Skeletal muscle tissue (tissue), 4 donors: ENCODE data around the gene SEC14L5. TPM values are rescaled to one million over a fixed set of nuclear protein-coding genes. Genes with fewer than 3 reads are reported as not detected.
"Not testable (repeated sequence)": the region's sequence is repeated elsewhere in the genome, so short reads cannot be mapped to it uniquely, and the experiment has no call there.

Experiments
- H3K27ac ChIP-seq: one replicate; pipeline ENCODE4 v1.7.0; 2013; ENCODE audit warnings: mild to moderate bottlenecking, low read depth, low read length, inconsistent platforms
- H3K27me3 ChIP-seq, 3 donors: one replicate each; pipeline ENCODE4 v1.7.0; 2013; ENCODE audit warnings: low read length in 3 of 3; ENCODE audit not compliant: control insufficient read depth in 3 of 3, insufficient read depth in 3 of 3
- H3K36me3 ChIP-seq, 3 donors: one replicate each; pipeline ENCODE4 v1.7.0; 2013; ENCODE audit warnings: low read length in 3 of 3; ENCODE audit not compliant: control insufficient read depth in 3 of 3, insufficient read depth in 3 of 3
- H3K4me1 ChIP-seq, 3 donors: one replicate each; pipeline ENCODE4 v1.7.0; 2013; ENCODE audit warnings: low read length in 3 of 3, mild to moderate bottlenecking in 3 of 3; ENCODE audit not compliant: control insufficient read depth in 3 of 3, insufficient read depth in 3 of 3
- H3K4me3 ChIP-seq, 3 donors: one replicate each; pipeline ENCODE4 v1.7.0; 2013; ENCODE audit warnings: low read length in 3 of 3
- H3K9ac ChIP-seq, 3 donors: one replicate each; pipeline ENCODE4 v1.7.0; 2013; ENCODE audit warnings: low read length in 3 of 3, mild to moderate bottlenecking in 3 of 3, moderate library complexity in 2 of 3, low read depth in 1 of 3
- H3K9me3 ChIP-seq, 3 donors: one replicate each; pipeline ENCODE4 v1.7.0; 2013; ENCODE audit warnings: low read length in 3 of 3; ENCODE audit not compliant: control insufficient read depth in 3 of 3
- total RNA-seq: library from RNA; depleted of rRNA; stranded (reverse); fragments of >200 nt; gene quantifications from one replicate; pipeline ENCODE4 v1.2.3, GENCODE V29; 2014
- donor health status: Osteomylitis.

SEC14L5 gene
- total RNA-seq, 1 donor from 2014 or later = 1.0 TPM

GRCh38 chr16:4966736-4967453 lies 8.8 kb downstream of the SEC14L5 start:
- H3K36me3 ChIP-seq = no peaks in the 10 kb centered on the region
- peak overlapping the region; percentile 40 for H3K27ac ChIP-seq
- no peaks in the 10 kb centered on the region for H3K27me3 ChIP-seq
- H3K4me3 ChIP-seq = no peak overlapping the region
- H3K9me3 ChIP-seq = no peaks in the 10 kb centered on the region
- H3K4me1 ChIP-seq = peaks cover 27 to 41% (median 37%) of the 10 kb centered on the region in 3 donors
- H3K9ac ChIP-seq = peak overlapping the region in 1 of 3 donors; percentile 45

DNA sequence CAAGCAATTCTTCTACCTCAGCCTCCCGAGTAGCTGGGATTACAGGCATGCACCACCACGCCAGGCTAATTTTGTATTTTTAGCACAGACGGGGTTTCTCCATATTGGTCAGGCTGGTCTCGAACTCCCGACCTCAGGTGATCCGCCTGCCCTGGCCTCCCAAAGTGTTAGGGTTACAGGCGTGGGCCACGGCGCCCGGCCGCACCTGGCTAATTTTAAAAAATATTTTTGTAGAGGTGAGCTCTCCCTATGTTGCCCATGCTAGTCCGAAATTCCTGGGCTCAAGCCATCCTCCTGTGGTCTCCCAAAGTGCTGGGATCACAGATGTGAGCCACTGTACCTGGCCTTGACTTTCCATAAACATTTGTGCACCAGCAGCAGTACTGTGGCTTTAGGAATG lies 10.1 kb downstream of the SEC14L5 start:
- H3K9ac ChIP-seq = peak overlapping the region in 2 of 3 donors; percentile 57 to 75

DNA sequence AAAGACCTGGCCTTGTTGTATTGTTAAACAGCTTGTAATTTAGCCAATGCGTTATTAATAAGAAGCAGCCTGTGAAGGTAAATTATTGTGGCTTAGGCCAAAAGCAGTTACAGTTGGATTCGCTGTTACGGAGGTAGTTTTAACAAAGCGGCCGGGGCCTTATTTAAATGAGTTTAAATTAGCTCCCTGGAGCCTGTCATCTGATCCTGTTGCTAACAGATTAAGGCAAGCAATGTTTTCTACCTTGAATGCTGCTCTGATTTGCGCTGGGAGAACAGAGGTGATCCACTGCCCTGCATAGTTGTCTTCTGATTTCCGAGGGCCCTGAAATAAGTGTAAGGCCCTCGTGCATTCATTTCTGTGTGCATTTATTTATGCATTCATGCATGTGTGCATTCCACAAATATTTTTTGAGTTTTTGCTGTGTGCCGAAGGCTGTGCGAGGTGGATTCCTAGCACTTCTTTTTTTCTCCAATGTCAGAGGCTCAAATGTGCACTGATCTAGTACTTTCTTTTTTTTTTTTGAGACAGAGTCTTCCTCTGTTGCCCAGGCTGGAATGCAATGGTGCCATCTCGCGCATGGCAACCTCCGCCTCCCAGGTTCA lies 10.9 kb downstream of the SEC14L5 start:
- H3K9ac ChIP-seq = peak overlapping the region; percentile 41 to 75 (median 57)
- H3K36me3 ChIP-seq = no peaks in the 10 kb centered on the region
- no peaks in the 10 kb centered on the region for H3K27me3 ChIP-seq
- no peaks in the 10 kb centered on the region for H3K9me3 ChIP-seq
- H3K4me1 ChIP-seq = peaks cover 41 to 59% (median 51%) of the 10 kb centered on the region in 3 donors
- H3K27ac ChIP-seq = peak overlapping the region; percentile 58
- H3K4me3 ChIP-seq = peak overlapping the region in 2 of 3 donors; percentile 11 to 43

More for the DNA sequence above, 10.1 kb downstream of the SEC14L5 start:
- not testable (repeated sequence) for H3K9me3 ChIP-seq, H3K27me3 ChIP-seq, H3K4me3 ChIP-seq, H3K36me3 ChIP-seq
- Histone ChIP-seq H3K4me1 (peaks cover 39 to 54% (median 47%) of the 10 kb centered on the region in 3 donors), H3K27ac (peak overlapping the region; percentile 56)

- no peaks in the 10 kb centered on the region for H3K36me3 ChIP-seq
- H3K4me1 ChIP-seq = peaks cover 41 to 59% (median 51%) of the 10 kb centered on the region in 3 donors
- peak overlapping the region in 2 of 3 donors; percentile 23 to 75 for H3K9ac ChIP-seq
- H3K4me3 ChIP-seq = peak overlapping the region in 2 of 3 donors; percentile 29 to 40
- no peaks in the 10 kb centered on the region for H3K9me3 ChIP-seq
- H3K27ac ChIP-seq = peak overlapping the region; percentile 58
- no peaks in the 10 kb centered on the region for H3K27me3 ChIP-seq
Measured at GRCh38 chr16:4970010-4970409, 11.9 kb downstream of the SEC14L5 start.

- H3K27me3 ChIP-seq = no peaks in the 10 kb centered on the region
- peaks cover 47 to 68% (median 63%) of the 10 kb centered on the region in 3 donors for H3K4me1 ChIP-seq
- H3K9me3 ChIP-seq = no peaks in the 10 kb centered on the region
- H3K36me3 ChIP-seq = no peaks in the 10 kb centered on the region
- H3K27ac ChIP-seq = peak overlapping the region; percentile 4
- H3K9ac ChIP-seq = no peak overlapping the region
- H3K4me3 ChIP-seq = peak overlapping the region in 1 of 3 donors; percentile 22
Measured at GRCh38 chr16:4972938-4973587, 14.9 kb downstream of the SEC14L5 start.

DNA sequence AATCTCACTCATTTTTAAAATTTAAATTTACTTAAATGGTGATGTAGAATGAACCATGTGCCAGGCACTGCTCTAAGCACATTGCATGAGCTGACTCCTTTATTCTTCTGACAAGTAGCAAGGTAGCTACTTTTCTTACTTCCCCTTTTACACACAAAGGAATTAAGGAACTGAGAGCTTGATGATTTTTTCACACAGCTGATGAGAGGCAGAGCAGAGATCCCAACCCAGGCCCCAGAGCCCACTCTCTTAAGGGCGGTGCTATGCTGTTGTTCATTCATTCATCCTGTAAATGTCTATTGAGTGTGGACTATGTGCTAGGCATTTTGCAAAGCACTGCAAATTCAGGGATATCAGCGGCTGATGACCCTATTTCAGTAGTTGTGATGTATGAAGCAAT lies 17.9 kb downstream of the SEC14L5 start:
- no peaks in the 10 kb centered on the region for H3K9me3 ChIP-seq
- H3K36me3 ChIP-seq = no peaks in the 10 kb centered on the region
- no peaks in the 10 kb centered on the region for H3K27me3 ChIP-seq
- H3K4me3 ChIP-seq = peak overlapping the region in 2 of 3 donors; percentile 22 to 35
- H3K27ac ChIP-seq = peak overlapping the region; percentile 89
- H3K4me1 ChIP-seq = peaks cover 39 to 62% (median 57%) of the 10 kb centered on the region in 3 donors
- H3K9ac ChIP-seq = peak overlapping the region in 1 of 3 donors; percentile 79

- no peaks in the 10 kb centered on the region for H3K9me3 ChIP-seq
- peak overlapping the region; percentile 89 for H3K27ac ChIP-seq
- peaks cover 44 to 63% (median 58%) of the 10 kb centered on the region in 3 donors for H3K4me1 ChIP-seq
- H3K27me3 ChIP-seq = no peaks in the 10 kb centered on the region
- peak overlapping the region in 2 of 3 donors; percentile 22 to 35 for H3K4me3 ChIP-seq
- no peaks in the 10 kb centered on the region for H3K36me3 ChIP-seq
- H3K9ac ChIP-seq = peak overlapping the region; percentile 43 to 79 (median 56)
Measured at GRCh38 chr16:4976611-4977145, 18.5 kb downstream of the SEC14L5 start.

DNA sequence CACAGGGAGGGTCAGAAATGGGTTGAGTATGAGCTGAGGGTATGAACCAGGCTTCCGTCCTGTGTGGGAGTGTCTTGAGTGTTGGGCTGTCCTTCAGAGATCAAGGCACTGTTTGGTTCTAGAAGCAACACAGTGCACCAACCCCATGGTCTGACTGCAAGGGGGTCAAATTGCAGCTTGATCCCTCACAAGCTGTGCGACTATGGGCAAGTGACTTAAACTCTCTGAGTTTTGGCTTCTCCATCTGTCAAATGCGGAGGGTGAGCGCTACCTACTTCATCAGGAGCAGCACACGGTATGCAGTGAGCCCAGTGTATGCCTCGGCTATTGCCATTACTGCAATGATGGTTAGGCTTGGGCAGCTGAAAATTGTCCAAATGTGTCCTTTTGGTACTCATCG lies 21.0 kb downstream of the SEC14L5 start:
- no peaks in the 10 kb centered on the region for H3K27me3 ChIP-seq
- peaks cover 37 to 53% (median 52%) of the 10 kb centered on the region in 3 donors for H3K4me1 ChIP-seq
- peak overlapping the region; percentile 83 for H3K27ac ChIP-seq

DNA sequence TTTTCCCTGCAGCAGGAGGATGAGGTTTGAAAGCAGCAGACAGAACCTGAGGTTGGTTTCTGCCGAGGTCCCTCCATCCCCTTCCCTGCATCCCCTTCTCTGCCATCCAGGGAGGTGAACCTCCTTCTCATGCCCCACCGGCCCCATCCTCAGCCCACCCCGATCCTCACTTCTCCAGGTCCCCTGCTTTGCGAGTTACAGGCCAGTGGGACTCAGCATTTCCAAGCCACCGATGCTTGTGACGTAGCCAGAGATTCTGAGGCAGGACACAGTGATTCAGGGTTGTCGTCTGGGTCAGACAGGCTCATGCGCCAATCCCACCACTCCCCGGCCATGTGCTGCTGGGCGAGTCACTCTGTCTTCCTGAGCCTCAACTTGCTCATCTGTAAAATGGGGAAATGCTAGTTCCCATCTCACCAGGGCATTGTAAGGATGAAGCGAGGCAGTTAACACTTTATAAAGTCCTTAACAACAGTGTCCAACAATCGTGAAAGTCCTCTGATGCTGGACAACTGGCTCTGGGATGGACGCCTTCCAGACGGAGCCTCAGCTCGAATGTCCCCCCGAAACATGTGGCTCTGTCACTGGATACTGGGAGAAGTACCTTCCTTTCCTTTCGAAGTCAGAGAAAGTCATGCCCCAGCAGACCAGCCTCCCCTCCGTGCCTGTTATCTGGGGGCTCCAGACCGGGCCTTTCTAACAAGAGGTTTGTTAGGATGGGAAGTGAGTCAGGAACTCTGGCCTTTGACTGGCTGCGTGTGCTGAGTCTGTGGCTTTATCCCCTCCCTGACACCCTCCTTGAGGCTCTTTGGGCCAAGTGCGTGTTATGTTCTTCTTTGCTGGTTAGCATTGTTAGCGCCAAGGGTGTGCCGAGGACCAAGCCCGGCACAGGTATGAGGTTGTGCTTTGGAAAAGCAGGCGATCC lies 21.9 kb downstream of the SEC14L5 start:
- Histone ChIP-seq H3K4me3 (no peak overlapping the region), H3K4me1 (peaks cover 37 to 53% (median 52%) of the 10 kb centered on the region in 3 donors), H3K27ac (peak overlapping the region; percentile 83), H3K27me3 (no peaks in the 10 kb centered on the region), H3K36me3 (no peaks in the 10 kb centered on the region), H3K9ac (peak overlapping the region; percentile 34 to 74 (median 45)), H3K9me3 (peaks cover 0 to 2% (median 0%) of the 10 kb centered on the region in 3 donors)

More for the DNA sequence above, 21.0 kb downstream of the SEC14L5 start:
- peak overlapping the region in 1 of 3 donors; percentile 57 for H3K9ac ChIP-seq
- no peak overlapping the region for H3K4me3 ChIP-seq
- no peaks in the 10 kb centered on the region for H3K36me3 ChIP-seq
- peaks cover 0 to under 1% (median 0%) of the 10 kb centered on the region in 3 donors for H3K9me3 ChIP-seq
